ENCODE data around the gene ELMO3.

- TF ChIP-seq POLR2AphosphoS5 (IDR thresholded peaks at IDR 0.05) (no peak), CTCF (IDR thresholded peaks at IDR 0.05) (no peak), POLR2A (IDR thresholded peaks at IDR 0.05) (no peak)
Measured at GRCh38 chr16:67227567-67227921, 28.6 kb downstream of the ELMO3 start.

All from upper lobe of left lung (tissue), 4 donors.